Erythroblast (primary cell): ENCODE data around the gene DLL1.

Experiments used
- GATA1 ChIP-seq: IDR thresholded peaks from 2 replicates; pipeline ENCODE4 v1.6.1; 2011; ENCODE audit warnings: low read depth, mild to moderate bottlenecking, control low read depth, low read length, moderate library complexity
- POLR2A ChIP-seq: IDR thresholded peaks from 2 replicates; pipeline ENCODE4 v1.6.1; 2011; ENCODE audit warnings: mild to moderate bottlenecking, low read length

DNA sequence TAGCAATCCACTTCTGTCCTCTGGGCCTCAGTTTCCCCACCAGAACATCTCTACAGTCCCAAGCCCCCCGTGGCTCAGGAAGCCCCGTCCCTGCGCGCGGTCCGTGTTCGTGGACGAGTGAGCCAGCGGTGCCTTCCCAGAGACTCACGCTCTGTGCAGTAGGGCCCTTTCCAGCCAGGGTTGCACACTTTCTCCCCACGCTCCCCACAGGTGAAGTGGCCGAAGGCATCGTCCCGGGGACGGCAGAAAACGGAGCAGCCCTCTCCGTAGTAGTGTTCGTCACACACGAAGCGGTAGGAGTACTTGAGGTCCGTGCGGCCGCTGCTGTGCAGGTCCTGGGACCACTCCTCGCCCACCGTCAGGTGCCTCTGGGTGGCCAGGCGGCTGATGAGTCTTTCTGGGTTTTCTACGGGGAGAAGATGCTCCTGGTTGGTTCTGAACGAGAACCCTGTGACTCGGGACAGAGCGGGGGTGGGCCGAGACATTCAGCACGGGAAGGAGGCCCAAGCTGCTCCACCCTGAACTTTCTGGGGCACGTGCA is 2.7 kb downstream of the DLL1 start:
- TF ChIP-seq POLR2A (no peak), GATA1 (no peak)
